Tibial artery (tissue), 4 donors: ENCODE results near the gene MRPS6.

Experiments used
- DNase-seq, 2 donors: peaks; one replicate each; pipeline ENCODE4 v3.0.0-alpha.2; 2019
- H3K27ac ChIP-seq, 2 donors: fragments of 200-600 bp; sonication (generic) in 1 of 2; 1 replicate in 1 of 2; 2 replicates in 1 of 2; pipeline ENCODE4 v1.5.1; 2018 to 2019; ENCODE audit warnings: mild to moderate bottlenecking in 1 of 2
- H3K27me3 ChIP-seq, 2 donors: fragments of 200-600 bp; sonication (generic) in 1 of 2; one replicate each; pipeline versions ENCODE4 v1.5.1 to v1.6.0; 2016 to 2019
- H3K36me3 ChIP-seq, 3 donors: fragments of 200-600 bp; sonication (generic) in 2 of 3; one replicate each; pipeline ENCODE4 v1.5.1; 2016 to 2019; ENCODE audit warnings: mild to moderate bottlenecking in 2 of 3
- H3K4me1 ChIP-seq, 4 donors: fragments of 200-600 bp; sonication (generic) in 2 of 4; 1 replicate in 3 of 4; 2 replicates in 1 of 4; pipeline ENCODE4 v1.5.1; 2016 to 2019
- H3K4me3 ChIP-seq, 2 donors: fragments of 200-600 bp; sonication (generic) in 1 of 2; 1 replicate in 1 of 2; 2 replicates in 1 of 2; pipeline ENCODE4 v1.5.1; 2018 to 2019; ENCODE audit warnings: mild to moderate bottlenecking in 2 of 2
- H3K9me3 ChIP-seq, 3 donors: fragments of 200-600 bp; sonication (generic) in 1 of 3; one replicate each; pipeline ENCODE4 v1.5.1; 2016 to 2019
- CTCF ChIP-seq, 2 experiments: fragments of 200-600 bp in 1 of 2; fragments of 450-650 bp in 1 of 2; IDR thresholded peaks; one replicate each; pipeline ENCODE4 v1.5.1; 2017 to 2019; ENCODE audit warnings: antibody characterized with exemption in 2 of 2, mild to moderate bottlenecking in 1 of 2, moderate library complexity in 1 of 2
- intact Hi-C: fragments of 100-400 bp; cut with DNase I; formaldehyde crosslinking; loops from one replicate; pipeline ENCODE4 v1.15.0; 2023; ENCODE audit warnings: low total_unique reads

MRPS6 gene

GRCh38 chr21:34086887-34087306 is 13.5 kb downstream of the MRPS6 start:
- no peak overlapping the region for H3K4me3 ChIP-seq
- no peaks in the 10 kb centered on the region for H3K36me3 ChIP-seq
- no peak for TF ChIP-seq CTCF (IDR thresholded peaks at IDR 0.05)
- H3K27ac ChIP-seq, result peak overlapping the region in 1 of 2 donors; percentile 3
- intact Hi-C loops, result no loop called here
- no peaks in the 10 kb centered on the region for H3K27me3 ChIP-seq
- peaks cover 0 to 96% (median 26%) of the 10 kb centered on the region in 4 donors for H3K4me1 ChIP-seq
- no peak for DNase-seq
- H3K9me3 ChIP-seq, result no peaks in the 10 kb centered on the region

GRCh38 chr21:34088752-34089151 is 15.4 kb downstream of the MRPS6 start:
- no peaks in the 10 kb centered on the region for H3K27me3 ChIP-seq
- H3K9me3 ChIP-seq, result no peaks in the 10 kb centered on the region
- H3K4me3 ChIP-seq, result no peak overlapping the region
- H3K27ac ChIP-seq, result peak overlapping the region in 1 of 2 donors; percentile 38
- peaks cover 0 to 95% (median 25%) of the 10 kb centered on the region in 4 donors for H3K4me1 ChIP-seq
- intact Hi-C loops, result no loop called here
- no peak for TF ChIP-seq CTCF (IDR thresholded peaks at IDR 0.05)
- no peak for DNase-seq
- no peaks in the 10 kb centered on the region for H3K36me3 ChIP-seq

- Histone ChIP-seq H3K9me3 (no peaks in the 10 kb centered on the region), H3K27ac (no peak overlapping the region), H3K4me3 (no peak overlapping the region), H3K27me3 (no peaks in the 10 kb centered on the region), H3K36me3 (peaks cover 10 to 13% (median 12%) of the 10 kb centered on the region in 3 donors), H3K4me1 (peaks cover 0 to 92% (median 29%) of the 10 kb centered on the region in 4 donors)
- no peak for DNase-seq
- TF ChIP-seq CTCF (IDR thresholded peaks at IDR 0.05), result no peak
- intact Hi-C loops, result no loop called here
Observed at GRCh38 chr21:34091032-34091431, 17.7 kb downstream of the MRPS6 start.

- H3K9me3 ChIP-seq, result no peaks in the 10 kb centered on the region
- peak overlapping the region in 1 of 2 donors; percentile 8 for H3K27ac ChIP-seq
- TF ChIP-seq CTCF (IDR thresholded peaks at IDR 0.05), result peak in 1 of 2 experiments; percentile 6
- H3K27me3 ChIP-seq, result no peaks in the 10 kb centered on the region
- intact Hi-C loops, result no loop called here
- H3K4me1 ChIP-seq, result peaks cover 0 to 92% (median 31%) of the 10 kb centered on the region in 4 donors
- no peak overlapping the region for H3K4me3 ChIP-seq
- no peak for DNase-seq
- H3K36me3 ChIP-seq, result peaks cover 12 to 19% (median 16%) of the 10 kb centered on the region in 3 donors
Observed at GRCh38 chr21:34091607-34092006, 18.2 kb downstream of the MRPS6 start.

GRCh38 chr21:34092262-34092921 is 19.0 kb downstream of the MRPS6 start:
- Histone ChIP-seq H3K9me3 (no peaks in the 10 kb centered on the region), H3K36me3 (peaks cover 12 to 22% (median 16%) of the 10 kb centered on the region in 3 donors), H3K27me3 (no peaks in the 10 kb centered on the region), H3K4me1 (peaks cover 0 to 92% (median 34%) of the 10 kb centered on the region in 4 donors), H3K4me3 (no peak overlapping the region), H3K27ac (peak overlapping the region in 1 of 2 donors; percentile 37)
- intact Hi-C loops, result no loop called here
- TF ChIP-seq CTCF (IDR thresholded peaks at IDR 0.05), result no peak
- no peak for DNase-seq
